Muscle of leg (tissue), 11 donors: ENCODE data around the gene PTH1R. TPM values are rescaled to one million over a fixed set of nuclear protein-coding genes. Genes with fewer than 3 reads are reported as not detected.
A peak's percentile ranks its signal among the peaks of the same experiment; 100 is the strongest.

Source experiments
- DNase-seq: peaks from one replicate; pipeline ENCODE4 v3.0.0; 2013
- H3K27ac ChIP-seq: one replicate; pipeline ENCODE4 v1.5.1; 2013; ENCODE audit warnings: mild to moderate bottlenecking, low read length, control low read depth
- H3K27me3 ChIP-seq: one replicate; pipeline ENCODE4 v1.6.1; 2013; ENCODE audit warnings: low read length; ENCODE audit not compliant: control insufficient read depth, insufficient read depth
- H3K36me3 ChIP-seq: one replicate; pipeline ENCODE4 v1.6.1; 2013; ENCODE audit warnings: low read length; ENCODE audit not compliant: control insufficient read depth, insufficient read depth
- H3K4me1 ChIP-seq: one replicate; pipeline ENCODE4 v1.6.1; 2013; ENCODE audit warnings: low read length; ENCODE audit not compliant: control insufficient read depth, insufficient read depth
- H3K4me3 ChIP-seq: one replicate; pipeline ENCODE4 v1.5.1; 2013; ENCODE audit warnings: low read length, control low read depth
- H3K9me3 ChIP-seq: replicated peaks from 2 replicates; pipeline ENCODE4 v1.6.1; 2013; ENCODE audit warnings: low read depth, low read length; ENCODE audit not compliant: control insufficient read depth
- WGBS: methylation state at CpG from one replicate; pipeline ENCODE4 v1.1.5; 2013; ENCODE audit warnings: missing lambda C conversion rate; ENCODE audit not compliant: insufficient coverage; 5-methylcytosine and 5-hydroxymethylcytosine counted together
- polyA plus RNA-seq, 8 donors: library from polyadenylated mRNA; unstranded; fragments of 120-200 nt; gene quantifications; one replicate each; pipeline versions ENCODE4 v1.2.1 to v1.2.3, GENCODE V29; 2013; ENCODE audit warnings: inconsistent platforms in 1 of 8, low replicate concordance in 1 of 8; ENCODE audit not compliant: insufficient read length in 8 of 8, insufficient read depth in 1 of 8
- total RNA-seq: library from RNA; stranded (reverse); fragments of 120-200 nt; gene quantifications from one replicate; pipeline ENCODE4 v1.2.4, GENCODE V29; 2013

PTH1R gene
- total and polyA plus RNA-seq, 9 donors: 7.1 to 26.8 (median 11.4) TPM

GRCh38 chr3:46840491-46840890 lies 37.0 kb upstream of the PTH1R start:
- H3K4me1 ChIP-seq: peaks cover 7% of the 10 kb centered on the region
- H3K9me3 ChIP-seq: peaks cover 10% of the 10 kb centered on the region
- H3K4me3 ChIP-seq: no peak overlapping the region
- WGBS: no CpG with 5 or more reads among the region's 1 CpG
- no peaks in the 10 kb centered on the region for H3K36me3 ChIP-seq
- no peaks in the 10 kb centered on the region for H3K27me3 ChIP-seq
- H3K27ac ChIP-seq: no peak overlapping the region
- DNase-seq: no peak

DNA sequence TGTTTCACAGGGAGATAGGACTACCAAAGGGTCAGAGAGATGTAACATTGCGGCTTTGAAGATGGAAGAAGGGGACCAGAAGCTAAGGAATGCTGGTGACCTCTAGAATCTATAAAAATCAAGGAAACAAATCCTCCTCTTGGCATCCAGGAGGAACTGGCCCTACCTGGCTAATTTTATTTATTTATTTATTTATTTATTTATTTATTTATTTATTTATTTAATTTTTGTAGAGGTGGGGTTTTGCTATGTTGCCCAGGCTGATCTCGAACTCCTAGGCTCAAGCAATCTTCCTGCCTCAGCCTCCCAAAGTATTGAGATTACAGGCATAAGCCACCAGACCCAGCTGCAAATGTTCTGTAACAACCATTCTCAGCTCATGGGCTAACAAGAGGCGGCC lies 34.0 kb upstream of the PTH1R start:
- Histone ChIP-seq H3K27ac (no peak overlapping the region), H3K4me3 (no peak overlapping the region), H3K36me3 (no peaks in the 10 kb centered on the region), H3K4me1 (peaks cover 28% of the 10 kb centered on the region), H3K9me3 (peaks cover 5% of the 10 kb centered on the region), H3K27me3 (peaks cover 5% of the 10 kb centered on the region)
- no peak for DNase-seq
- 88% methylated on average over 1 of the region's 3 CpGs for WGBS

- peaks cover 3% of the 10 kb centered on the region for H3K9me3 ChIP-seq
- H3K4me3 ChIP-seq: no peak overlapping the region
- DNase-seq: no peak
These were observed 33.1 kb upstream of the PTH1R start for GRCh38 chr3:46844397-46844796.

GRCh38 chr3:46844881-46845312 lies 32.6 kb upstream of the PTH1R start:
- Histone ChIP-seq H3K27ac (peak overlapping the region; percentile 88), H3K27me3 (peaks cover 7% of the 10 kb centered on the region), H3K4me3 (no peak overlapping the region), H3K4me1 (peaks cover 42% of the 10 kb centered on the region), H3K9me3 (peaks cover 3% of the 10 kb centered on the region), H3K36me3 (no peaks in the 10 kb centered on the region)
- 13% methylated on average over 7 of the region's 11 CpGs for WGBS
- peak; percentile 46 for DNase-seq

More at GRCh38 chr3:46844397-46844796, 33.1 kb upstream of the PTH1R start:
- no peaks in the 10 kb centered on the region for H3K36me3 ChIP-seq
- 75% methylated on average over 2 of the region's 3 CpGs for WGBS
- peaks cover 7% of the 10 kb centered on the region for H3K27me3 ChIP-seq
- peaks cover 37% of the 10 kb centered on the region for H3K4me1 ChIP-seq
- no peak overlapping the region for H3K27ac ChIP-seq

DNA sequence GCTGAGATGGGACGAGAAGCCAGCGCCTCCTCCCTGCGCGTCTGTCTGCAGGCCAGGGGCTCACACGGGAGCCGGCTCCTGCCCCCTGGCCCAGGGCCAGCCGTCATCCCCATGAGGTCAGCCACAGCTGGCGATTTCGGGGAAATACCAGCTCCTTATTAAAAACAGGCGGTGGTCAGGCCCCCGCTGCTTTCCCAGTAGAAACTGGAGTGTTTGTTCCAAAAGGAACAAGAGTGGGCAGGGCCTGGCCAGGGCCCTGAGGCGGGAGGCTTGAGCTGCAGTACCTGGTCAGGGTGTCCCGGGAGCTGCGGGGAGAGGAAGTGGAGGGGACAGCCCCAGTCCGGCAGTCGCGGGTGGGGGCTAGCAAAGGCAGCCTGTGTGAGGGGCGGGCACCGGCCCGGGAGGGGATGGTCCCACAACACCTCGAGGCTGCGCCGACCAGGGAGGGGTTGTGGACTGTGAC lies 32.1 kb upstream of the PTH1R start:
- peak; percentile 82 for DNase-seq
- Histone ChIP-seq H3K4me1 (peaks cover 45% of the 10 kb centered on the region), H3K27me3 (peaks cover 7% of the 10 kb centered on the region), H3K36me3 (no peaks in the 10 kb centered on the region), H3K27ac (peak overlapping the region; percentile 88), H3K9me3 (peaks cover 3% of the 10 kb centered on the region), H3K4me3 (peak overlapping the region; percentile 58)
- WGBS: under 1% methylated on average over 20 of the region's 23 CpGs

GRCh38 chr3:46845860-46846623 lies 31.5 kb upstream of the PTH1R start:
- H3K9me3 ChIP-seq: peaks cover 3% of the 10 kb centered on the region
- H3K27ac ChIP-seq: peak overlapping the region; percentile 88
- H3K36me3 ChIP-seq: no peaks in the 10 kb centered on the region
- H3K4me3 ChIP-seq: peak overlapping the region; percentile 58
- peaks cover 45% of the 10 kb centered on the region for H3K4me1 ChIP-seq
- peaks cover 7% of the 10 kb centered on the region for H3K27me3 ChIP-seq
- under 1% methylated on average over 40 of the region's 53 CpGs for WGBS
- peak; percentile 94 for DNase-seq

DNA sequence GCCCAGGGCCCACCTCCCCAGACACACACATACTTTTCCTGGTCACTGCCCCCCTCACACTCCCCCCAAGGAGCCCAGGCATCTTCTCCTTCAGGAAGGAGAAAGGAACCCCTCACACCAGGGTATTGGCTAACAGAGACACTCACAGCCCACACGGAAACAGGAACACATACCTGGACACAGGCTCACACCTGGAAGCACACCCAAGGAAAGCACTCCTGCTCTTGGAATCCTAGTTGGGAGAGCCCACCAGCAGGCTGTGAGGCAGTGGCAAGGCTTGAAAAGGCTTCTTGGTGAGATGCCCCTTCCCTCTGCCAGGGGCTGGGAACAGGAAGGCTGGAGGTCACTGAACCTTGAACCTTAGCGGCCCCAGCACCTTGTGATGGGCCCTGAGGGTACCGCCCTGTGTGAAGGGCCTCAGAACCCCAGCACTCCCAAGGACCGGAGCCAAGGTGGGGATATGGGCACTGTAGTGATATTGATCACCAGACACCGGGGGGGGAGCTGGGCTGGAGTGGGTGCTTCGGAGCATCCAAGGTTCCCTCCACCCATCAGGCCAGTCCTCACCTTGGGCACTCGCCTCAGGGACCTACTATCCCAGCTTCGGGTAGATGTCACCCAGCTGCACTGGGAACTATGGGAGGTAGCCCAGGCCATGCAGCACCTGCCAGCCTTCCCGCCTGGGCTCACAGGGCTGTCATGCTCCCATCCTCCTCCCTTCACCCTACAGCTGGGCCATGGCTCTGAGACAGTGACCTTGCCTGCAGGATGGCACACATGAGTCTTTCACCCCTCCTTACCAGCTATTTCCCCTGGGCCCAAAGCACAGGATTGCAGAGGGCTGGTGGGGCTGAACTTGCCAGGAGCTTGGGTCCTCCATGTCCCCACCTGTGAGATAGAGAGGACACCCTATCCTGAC lies 30.6 kb upstream of the PTH1R start:
- peak overlapping the region; percentile 58 for H3K4me3 ChIP-seq
- no peak for DNase-seq
- no peaks in the 10 kb centered on the region for H3K36me3 ChIP-seq
- H3K4me1 ChIP-seq: peaks cover 45% of the 10 kb centered on the region
- peak overlapping the region; percentile 84 for H3K27ac ChIP-seq
- H3K27me3 ChIP-seq: peaks cover 7% of the 10 kb centered on the region
- 85% methylated on average over 3 of the region's 9 CpGs for WGBS
- no peaks in the 10 kb centered on the region for H3K9me3 ChIP-seq

DNA sequence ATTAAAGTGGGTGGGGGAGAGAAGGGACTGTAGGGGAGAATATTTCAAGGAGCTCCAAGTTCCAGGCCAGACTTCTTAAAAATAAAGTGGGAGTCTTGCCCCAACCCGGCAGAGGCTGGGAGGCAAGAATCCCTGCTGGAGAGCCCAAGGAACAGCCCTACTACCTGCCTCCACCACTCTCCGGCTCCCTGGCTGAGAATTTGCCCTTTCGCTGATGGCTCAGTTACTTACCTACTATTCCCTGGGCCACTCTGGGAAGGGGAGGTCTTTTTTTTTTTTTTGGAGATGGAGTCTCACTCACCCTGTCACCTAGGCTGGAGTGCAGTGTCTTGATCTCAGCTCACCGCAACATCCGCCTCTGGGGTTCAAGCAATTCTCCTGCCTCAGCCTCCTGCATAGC lies 29.8 kb upstream of the PTH1R start:
- no peak overlapping the region for H3K27ac ChIP-seq
- H3K4me1 ChIP-seq: peaks cover 45% of the 10 kb centered on the region
- no peak for DNase-seq
- WGBS: 90% methylated on average over 2 of the region's 5 CpGs
- no peaks in the 10 kb centered on the region for H3K9me3 ChIP-seq
- no peak overlapping the region for H3K4me3 ChIP-seq
- H3K36me3 ChIP-seq: no peaks in the 10 kb centered on the region
- peaks cover 7% of the 10 kb centered on the region for H3K27me3 ChIP-seq

GRCh38 chr3:46848271-46849044 lies 29.1 kb upstream of the PTH1R start:
- H3K27ac ChIP-seq: no peak overlapping the region
- H3K4me3 ChIP-seq: no peak overlapping the region
- 61% methylated on average over 6 of the region's 12 CpGs for WGBS

More at GRCh38 chr3:46848271-46849044, 29.1 kb upstream of the PTH1R start:
- no peak for DNase-seq
- H3K27me3 ChIP-seq: peaks cover 7% of the 10 kb centered on the region
- peaks cover 45% of the 10 kb centered on the region for H3K4me1 ChIP-seq
- H3K36me3 ChIP-seq: no peaks in the 10 kb centered on the region
- H3K9me3 ChIP-seq: no peaks in the 10 kb centered on the region
